NB4 (cell line): ENCODE data around the gene CENPO.
A peak's percentile ranks its signal among the peaks of the same experiment; 100 is the strongest.

ENCODE experiments used
- DNase-seq: peaks from one replicate; pipeline ENCODE4 v3.0.0; 2010; ENCODE audit warnings: low read depth
- H3K4me3 ChIP-seq: one replicate; pipeline ENCODE4 v1.5.1; 2011; ENCODE audit warnings: mild to moderate bottlenecking, low read depth, low read length, moderate library complexity
- MYC ChIP-seq: IDR thresholded peaks from 2 replicates; pipeline ENCODE4 v1.6.1; 2011; ENCODE audit warnings: low read depth, low read length
- POLR2A ChIP-seq: IDR thresholded peaks from 2 replicates; pipeline ENCODE4 v1.6.1; 2011; ENCODE audit warnings: mild to moderate bottlenecking; ENCODE audit not compliant: insufficient read length; ENCODE audit errors: extremely low read depth
- TF ChIP-seq, protein P1 (sequence below): IDR thresholded peaks from one replicate; pipeline ENCODE4 v1.5.1; 2012; ENCODE audit warnings: low read depth, low read length
- TF ChIP-seq, protein P2 (sequence below): IDR thresholded peaks from 2 replicates; pipeline ENCODE4 v1.6.1; 2011; ENCODE audit warnings: low read depth, low read length

Gene CENPO, protein sequence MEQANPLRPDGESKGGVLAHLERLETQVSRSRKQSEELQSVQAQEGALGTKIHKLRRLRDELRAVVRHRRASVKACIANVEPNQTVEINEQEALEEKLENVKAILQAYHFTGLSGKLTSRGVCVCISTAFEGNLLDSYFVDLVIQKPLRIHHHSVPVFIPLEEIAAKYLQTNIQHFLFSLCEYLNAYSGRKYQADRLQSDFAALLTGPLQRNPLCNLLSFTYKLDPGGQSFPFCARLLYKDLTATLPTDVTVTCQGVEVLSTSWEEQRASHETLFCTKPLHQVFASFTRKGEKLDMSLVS

DNA sequence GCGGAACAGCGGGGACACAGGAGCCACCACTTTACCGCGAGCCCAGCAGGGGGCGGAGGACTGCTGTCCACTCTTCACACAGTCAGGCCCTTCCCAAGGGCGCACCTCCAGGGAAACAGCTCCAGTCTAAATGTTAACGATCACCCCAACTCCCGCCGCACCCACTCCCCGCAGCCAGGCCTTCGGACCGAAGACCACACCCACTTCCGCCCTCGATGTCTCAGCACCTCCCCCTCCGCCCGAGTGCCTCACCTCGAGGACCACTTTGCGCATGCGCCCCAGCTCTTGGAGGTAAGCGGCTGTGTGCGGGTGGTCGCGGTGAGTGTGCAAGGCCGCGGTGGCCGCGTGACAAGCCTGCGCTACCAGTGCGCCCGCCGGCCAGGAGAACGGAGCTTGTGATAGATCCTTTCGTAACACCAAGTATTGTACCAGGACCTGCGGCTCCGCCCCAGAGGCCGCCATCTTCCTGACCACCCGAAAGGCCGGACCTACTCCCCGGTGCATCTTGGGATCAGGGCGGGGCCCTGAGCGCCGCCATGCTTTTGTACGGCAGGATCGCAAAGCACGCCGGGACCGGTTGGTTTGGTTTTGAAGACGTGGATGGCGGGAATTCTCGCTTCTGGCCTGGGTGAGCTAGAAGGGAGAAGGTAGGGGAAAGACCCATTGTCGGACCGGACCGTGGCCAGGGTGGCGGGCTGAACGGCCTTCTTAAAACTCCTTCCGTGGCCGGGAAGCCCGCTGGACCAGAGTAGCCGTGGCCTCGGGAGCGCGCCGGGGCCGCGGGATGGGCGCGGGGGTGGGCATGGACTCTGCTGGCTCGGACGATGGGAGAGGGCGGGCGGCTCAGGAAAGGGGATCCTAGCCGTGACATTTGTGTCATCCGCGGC lies at the start of gene CENPO, which contains the start of gene PTRHD1:
Gene CENPO (plus strand): TSS at position 552 of the 887 bp plus-strand sequence. CDS start 495 bp downstream, outside the sequence.
Gene PTRHD1 (minus strand): TSS at position 518 of the 887 bp plus-strand sequence. CDS start 14 bp downstream, at position 504.
- peak; percentile 98 for DNase-seq
- TF ChIP-seq, protein P1, sequence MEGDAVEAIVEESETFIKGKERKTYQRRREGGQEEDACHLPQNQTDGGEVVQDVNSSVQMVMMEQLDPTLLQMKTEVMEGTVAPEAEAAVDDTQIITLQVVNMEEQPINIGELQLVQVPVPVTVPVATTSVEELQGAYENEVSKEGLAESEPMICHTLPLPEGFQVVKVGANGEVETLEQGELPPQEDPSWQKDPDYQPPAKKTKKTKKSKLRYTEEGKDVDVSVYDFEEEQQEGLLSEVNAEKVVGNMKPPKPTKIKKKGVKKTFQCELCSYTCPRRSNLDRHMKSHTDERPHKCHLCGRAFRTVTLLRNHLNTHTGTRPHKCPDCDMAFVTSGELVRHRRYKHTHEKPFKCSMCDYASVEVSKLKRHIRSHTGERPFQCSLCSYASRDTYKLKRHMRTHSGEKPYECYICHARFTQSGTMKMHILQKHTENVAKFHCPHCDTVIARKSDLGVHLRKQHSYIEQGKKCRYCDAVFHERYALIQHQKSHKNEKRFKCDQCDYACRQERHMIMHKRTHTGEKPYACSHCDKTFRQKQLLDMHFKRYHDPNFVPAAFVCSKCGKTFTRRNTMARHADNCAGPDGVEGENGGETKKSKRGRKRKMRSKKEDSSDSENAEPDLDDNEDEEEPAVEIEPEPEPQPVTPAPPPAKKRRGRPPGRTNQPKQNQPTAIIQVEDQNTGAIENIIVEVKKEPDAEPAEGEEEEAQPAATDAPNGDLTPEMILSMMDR: peak; percentile 44
- TF ChIP-seq POLR2A (peak; percentile 89), MYC (peak; percentile 77)
- TF ChIP-seq, protein P2, sequence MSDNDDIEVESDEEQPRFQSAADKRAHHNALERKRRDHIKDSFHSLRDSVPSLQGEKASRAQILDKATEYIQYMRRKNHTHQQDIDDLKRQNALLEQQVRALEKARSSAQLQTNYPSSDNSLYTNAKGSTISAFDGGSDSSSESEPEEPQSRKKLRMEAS: 0 out of 2 replicates have a peak, but pooled peaks have one; percentile 45
- H3K4me3 ChIP-seq: peak within 1 kb of the TSS; percentile 94

DNA sequence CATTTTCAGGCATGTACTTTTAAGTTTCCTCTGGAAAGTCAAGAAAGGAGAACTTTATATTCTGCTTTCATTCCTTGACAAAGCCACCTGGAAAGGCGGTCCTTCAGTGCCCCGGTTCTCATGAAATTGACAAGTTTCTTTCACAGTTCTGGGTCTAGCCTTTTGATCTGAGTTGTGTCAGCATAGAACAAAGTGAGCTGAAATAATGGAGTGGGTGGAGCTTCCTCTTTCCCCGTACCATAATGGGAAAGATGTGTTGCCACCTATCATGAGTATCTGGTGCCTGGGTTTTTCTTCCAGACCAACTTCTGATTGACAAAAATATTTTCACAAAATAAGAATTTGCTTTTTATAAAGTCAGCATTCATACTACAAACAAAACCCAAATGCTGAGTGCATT lies 49.3 kb upstream of the CENPO start:
- no peak for DNase-seq
- TF ChIP-seq, protein P1: no peak
- TF ChIP-seq POLR2A (no peak), MYC (no peak)
- TF ChIP-seq, protein P2: no peak

DNA sequence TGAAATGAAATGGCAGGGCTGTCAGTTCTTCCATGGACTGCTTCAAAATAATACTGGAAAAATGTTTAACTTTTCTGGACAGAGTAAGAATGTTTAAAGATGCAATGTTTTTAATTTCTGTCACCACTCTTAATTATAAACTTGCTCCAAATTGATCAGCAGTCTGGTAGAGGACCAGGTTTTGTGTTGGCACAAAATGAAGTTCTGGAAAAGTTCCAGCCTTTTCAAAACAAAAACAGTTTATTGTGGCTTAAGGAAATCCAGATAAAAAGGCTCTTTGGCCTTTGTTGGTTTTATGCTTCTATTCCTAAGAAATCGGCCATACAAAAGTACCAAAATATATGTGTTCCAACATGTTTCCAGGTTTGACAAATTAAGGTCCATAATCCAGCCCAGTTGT lies 48.9 kb upstream of the CENPO start:
- no peak for TF ChIP-seq MYC
- TF ChIP-seq POLR2A: no peak
- TF ChIP-seq, protein P2: no peak
- TF ChIP-seq, protein P1: no peak
- H3K4me3 ChIP-seq: no peak overlapping the region
- no peak for DNase-seq

More for the DNA sequence above, 49.3 kb upstream of the CENPO start:
- H3K4me3 ChIP-seq: no peak overlapping the region

DNA sequence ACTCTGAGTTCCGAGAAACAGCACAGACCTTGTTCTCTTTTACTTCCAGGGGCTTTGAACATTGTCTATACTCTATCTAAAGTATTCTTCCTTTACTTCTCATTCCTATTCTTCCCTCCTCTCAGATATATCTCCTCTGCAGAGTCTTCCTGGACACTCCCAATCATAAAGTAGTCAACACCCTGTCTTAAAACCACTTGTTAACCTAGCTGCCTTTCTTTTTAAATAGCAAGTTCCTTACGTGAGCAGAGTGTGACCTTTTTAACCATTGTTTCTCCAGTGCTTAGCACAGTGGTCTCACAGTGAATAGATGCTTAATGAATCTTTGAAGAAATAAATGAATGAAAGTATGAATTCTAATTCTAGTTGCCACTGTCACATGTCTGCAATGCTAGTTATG lies 47.4 kb upstream of the CENPO start:
- DNase-seq: no peak
- TF ChIP-seq, protein P1: no peak
- no peak for TF ChIP-seq POLR2A
- TF ChIP-seq, protein P2: no peak
- TF ChIP-seq MYC: no peak
- no peak overlapping the region for H3K4me3 ChIP-seq

DNA sequence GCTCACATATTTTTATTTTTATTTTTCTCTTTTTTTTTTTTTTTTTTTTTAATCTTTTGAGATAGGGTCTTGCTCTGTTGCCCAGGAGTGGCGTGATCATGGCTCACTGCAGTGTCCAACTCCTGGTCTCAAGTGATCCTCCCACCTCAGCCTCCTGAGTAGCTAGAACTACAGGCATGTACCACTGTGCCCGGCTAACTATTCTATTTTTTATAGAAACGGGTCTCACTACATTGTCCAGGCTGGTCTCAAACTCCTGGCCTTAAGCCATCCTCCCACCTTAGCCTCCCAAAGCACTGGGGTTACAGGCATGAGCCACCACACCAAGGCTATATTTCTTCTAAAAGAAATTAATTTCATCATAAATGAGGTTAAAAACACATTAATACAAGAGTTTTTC lies 45.9 kb upstream of the CENPO start:
- TF ChIP-seq MYC: no peak
- no peak for TF ChIP-seq POLR2A
- TF ChIP-seq, protein P2: no peak
- TF ChIP-seq, protein P1: no peak
- H3K4me3 ChIP-seq: no peak overlapping the region
- no peak for DNase-seq
